Measurements from ENCODE around the gene MYH11. TPM values are rescaled to one million over a fixed set of nuclear protein-coding genes. Genes with fewer than 3 reads are reported as not detected.

MYH11 gene
- total and polyA plus RNA-seq, 4 experiments from 2014 or later, result 0.26 to 1.9 TPM; not detected in 2

GRCh38 chr16:15765116-15765515 is 91.7 kb downstream of the MYH11 start:
- CTCF ChIA-PET (ENCODE audit: partially characterized antibody), result interaction anchor here (0.6 to 1.5 kb wide), 4 partner anchors 9 to 362 kb away, joined by 3 to 8 read pairs (median 4); no protein-coding TSS in a partner anchor
- H3K27ac Mint-ChIP-seq, result no peak overlapping the region
- no peaks in the 10 kb centered on the region for H3K36me3 ChIP-seq (ENCODE audit: insufficient read depth, low read length)

GRCh38 chr16:15764112-15764511 is 92.7 kb downstream of the MYH11 start:
- H3K4me1 ChIP-seq (ENCODE audit: insufficient read depth, low read length), result no peaks in the 10 kb centered on the region
- H3K27ac ChIP-seq (ENCODE audit: low read depth, low read length), result no peak overlapping the region
- POLR2A ChIA-PET (ENCODE audit: partially characterized antibody), result no interaction called here
- intact Hi-C loops (cut with micrococcal nuclease), result loop anchor here (10.0 kb wide), 1 partner anchor 431 kb away; no protein-coding TSS in a partner anchor
- no peaks in the 10 kb centered on the region for H3K9me3 ChIP-seq (ENCODE audit: control insufficient read depth in 1 of 2, low read length in 2 of 2)
- no peak for DNase-seq
- CTCF ChIA-PET (ENCODE audit: partially characterized antibody), result interaction anchor here (1.0 to 1.1 kb wide), 3 partner anchors 9 to 430 kb away, joined by 3 to 5 read pairs (median 3); no protein-coding TSS in a partner anchor
- no peaks in the 10 kb centered on the region for H3K36me3 Mint-ChIP-seq
- H3K4me3 Mint-ChIP-seq, result no peak overlapping the region
- H3K27me3 Mint-ChIP-seq, result peaks cover 10 to 21% of the 10 kb centered on the region in 2 donors
- peaks cover 3% of the 10 kb centered on the region for H3K27me3 ChIP-seq (ENCODE audit: insufficient read depth, low read length)
- peaks cover 0 to 2% (median 0%) of the 10 kb centered on the region in 8 donors for H3K9me3 Mint-ChIP-seq
- no peaks in the 10 kb centered on the region for H3K36me3 ChIP-seq (ENCODE audit: insufficient read depth, low read length)
- no peak overlapping the region for H3K4me3 ChIP-seq (ENCODE audit: low read length in 2 of 2)
- H3K4me1 Mint-ChIP-seq, result no peaks in the 10 kb centered on the region
- no peak overlapping the region for H3K27ac Mint-ChIP-seq

More at GRCh38 chr16:15765116-15765515, 91.7 kb downstream of the MYH11 start:
- peaks cover 9 to 15% of the 10 kb centered on the region in 2 donors for H3K27me3 Mint-ChIP-seq
- intact Hi-C loops (cut with micrococcal nuclease), result loop anchor here (10.0 kb wide), 1 partner anchor 430 kb away; no protein-coding TSS in a partner anchor
- Histone ChIP-seq H3K9me3 (ENCODE audit: control insufficient read depth in 1 of 2, low read length in 2 of 2) (no peaks in the 10 kb centered on the region), H3K4me3 (ENCODE audit: low read length in 2 of 2) (no peak overlapping the region), H3K27me3 (ENCODE audit: insufficient read depth, low read length) (peaks cover 3% of the 10 kb centered on the region), H3K4me1 (ENCODE audit: insufficient read depth, low read length) (no peaks in the 10 kb centered on the region), H3K27ac (ENCODE audit: low read depth, low read length) (no peak overlapping the region)
- POLR2A ChIA-PET (ENCODE audit: partially characterized antibody), result interaction anchor here (0.5 kb wide), 1 partner anchor 448 kb away, joined by 3 read pairs; no protein-coding TSS in a partner anchor
- no peaks in the 10 kb centered on the region for H3K4me1 Mint-ChIP-seq
- H3K9me3 Mint-ChIP-seq, result peaks cover 0 to 2% (median 0%) of the 10 kb centered on the region in 8 donors
- DNase-seq, result no peak
- peak overlapping the region in 1 of 8 donors; percentile 13 for H3K4me3 Mint-ChIP-seq
- no peaks in the 10 kb centered on the region for H3K36me3 Mint-ChIP-seq

- H3K27ac ChIP-seq (ENCODE audit: low read depth, low read length), result no peak overlapping the region
- no peak for DNase-seq
- peaks cover 3% of the 10 kb centered on the region for H3K27me3 ChIP-seq (ENCODE audit: insufficient read depth, low read length)
- peaks cover 0 to 5% (median 2%) of the 10 kb centered on the region in 4 donors for H3K4me1 Mint-ChIP-seq
- CTCF ChIA-PET (ENCODE audit: partially characterized antibody), result interaction anchor here (0.6 to 1.9 kb wide), 2 partner anchors 11 to 62 kb away, joined by 3 to 6 read pairs; no protein-coding TSS in a partner anchor
- no peaks in the 10 kb centered on the region for H3K9me3 ChIP-seq (ENCODE audit: control insufficient read depth in 1 of 2, low read length in 2 of 2)
- POLR2A ChIA-PET (ENCODE audit: partially characterized antibody), result no interaction called here
- no peaks in the 10 kb centered on the region for H3K4me1 ChIP-seq (ENCODE audit: insufficient read depth, low read length)
- no peak overlapping the region for H3K4me3 ChIP-seq (ENCODE audit: low read length in 2 of 2)
- H3K9me3 Mint-ChIP-seq, result no peaks in the 10 kb centered on the region
- H3K27me3 Mint-ChIP-seq, result peaks cover 19 to 21% of the 10 kb centered on the region in 2 donors
- no peaks in the 10 kb centered on the region for H3K36me3 Mint-ChIP-seq
- H3K4me3 Mint-ChIP-seq, result no peak overlapping the region
- H3K27ac Mint-ChIP-seq, result peak overlapping the region in 1 of 7 donors; percentile 43
- H3K36me3 ChIP-seq (ENCODE audit: insufficient read depth, low read length), result no peaks in the 10 kb centered on the region
- intact Hi-C loops (cut with micrococcal nuclease), result loop anchor here (10.0 kb wide), 1 partner anchor 435 kb away; no protein-coding TSS in a partner anchor
Observed at GRCh38 chr16:15760129-15760528, 96.7 kb downstream of the MYH11 start.

GRCh38 chr16:15759070-15759469 is 97.8 kb downstream of the MYH11 start:
- ChIA-PET CTCF (ENCODE audit: partially characterized antibody) (interaction anchor here (1.1 kb wide), 1 partner anchor 48 kb away, joined by 7 read pairs; no protein-coding TSS in a partner anchor), POLR2A (ENCODE audit: partially characterized antibody) (no interaction called here)
- DNase-seq, result no peak
- H3K27ac Mint-ChIP-seq, result peak overlapping the region in 1 of 7 donors; percentile 68
- intact Hi-C loops (cut with micrococcal nuclease), result no loop called here
- no peaks in the 10 kb centered on the region for H3K9me3 ChIP-seq (ENCODE audit: control insufficient read depth in 1 of 2, low read length in 2 of 2)
- H3K9me3 Mint-ChIP-seq, result no peaks in the 10 kb centered on the region
- no peaks in the 10 kb centered on the region for H3K36me3 Mint-ChIP-seq
- H3K4me1 Mint-ChIP-seq, result peaks cover 0 to 5% (median 2%) of the 10 kb centered on the region in 4 donors
- no peaks in the 10 kb centered on the region for H3K4me1 ChIP-seq (ENCODE audit: insufficient read depth, low read length)
- H3K4me3 ChIP-seq (ENCODE audit: low read length in 2 of 2), result no peak overlapping the region
- H3K4me3 Mint-ChIP-seq, result no peak overlapping the region
- no peaks in the 10 kb centered on the region for H3K36me3 ChIP-seq (ENCODE audit: insufficient read depth, low read length)
- H3K27me3 Mint-ChIP-seq, result peaks cover 19 to 21% of the 10 kb centered on the region in 2 donors
- H3K27me3 ChIP-seq (ENCODE audit: insufficient read depth, low read length), result no peaks in the 10 kb centered on the region
- no peak overlapping the region for H3K27ac ChIP-seq (ENCODE audit: low read depth, low read length)

- H3K9me3 Mint-ChIP-seq, result no peaks in the 10 kb centered on the region
- POLR2A ChIA-PET (ENCODE audit: partially characterized antibody), result no interaction called here
- peaks cover 0 to 5% (median 2%) of the 10 kb centered on the region in 4 donors for H3K4me1 Mint-ChIP-seq
- H3K4me3 Mint-ChIP-seq, result no peak overlapping the region
- H3K27ac Mint-ChIP-seq, result no peak overlapping the region
- CTCF ChIA-PET (ENCODE audit: partially characterized antibody), result interaction anchor here (0.7 to 1.7 kb wide), 5 partner anchors 8 to 379 kb away, joined by 3 to 4 read pairs (median 3); no protein-coding TSS in a partner anchor
- H3K27me3 Mint-ChIP-seq, result peaks cover 19 to 20% of the 10 kb centered on the region in 2 donors
- H3K36me3 Mint-ChIP-seq, result no peaks in the 10 kb centered on the region
- Histone ChIP-seq H3K27ac (ENCODE audit: low read depth, low read length) (no peak overlapping the region), H3K36me3 (ENCODE audit: insufficient read depth, low read length) (no peaks in the 10 kb centered on the region), H3K4me3 (ENCODE audit: low read length in 2 of 2) (no peak overlapping the region), H3K27me3 (ENCODE audit: insufficient read depth, low read length) (no peaks in the 10 kb centered on the region), H3K9me3 (ENCODE audit: control insufficient read depth in 1 of 2, low read length in 2 of 2) (no peaks in the 10 kb centered on the region), H3K4me1 (ENCODE audit: insufficient read depth, low read length) (no peaks in the 10 kb centered on the region)
- intact Hi-C loops (cut with micrococcal nuclease), result no loop called here
- no peak for DNase-seq
Observed at GRCh38 chr16:15757630-15758251, 99.1 kb downstream of the MYH11 start.

- H3K36me3 Mint-ChIP-seq, result no peaks in the 10 kb centered on the region
- H3K9me3 Mint-ChIP-seq, result no peaks in the 10 kb centered on the region
- intact Hi-C loops (cut with micrococcal nuclease), result no loop called here
- POLR2A ChIA-PET (ENCODE audit: partially characterized antibody), result no interaction called here
- CTCF ChIA-PET (ENCODE audit: partially characterized antibody), result interaction anchor here (0.7 to 1.7 kb wide), 6 partner anchors 9 to 379 kb away, joined by 3 to 6 read pairs (median 4); no protein-coding TSS in a partner anchor
- DNase-seq, result no peak
- H3K4me1 ChIP-seq (ENCODE audit: insufficient read depth, low read length), result no peaks in the 10 kb centered on the region
- peaks cover 14 to 15% of the 10 kb centered on the region in 2 donors for H3K27me3 Mint-ChIP-seq
- no peak overlapping the region for H3K27ac Mint-ChIP-seq
- H3K27me3 ChIP-seq (ENCODE audit: insufficient read depth, low read length), result no peaks in the 10 kb centered on the region
- H3K4me3 ChIP-seq (ENCODE audit: low read length in 2 of 2), result no peak overlapping the region
- peaks cover 0 to 5% (median 2%) of the 10 kb centered on the region in 4 donors for H3K4me1 Mint-ChIP-seq
- no peak overlapping the region for H3K27ac ChIP-seq (ENCODE audit: low read depth, low read length)
- no peaks in the 10 kb centered on the region for H3K36me3 ChIP-seq (ENCODE audit: insufficient read depth, low read length)
- H3K9me3 ChIP-seq (ENCODE audit: control insufficient read depth in 1 of 2, low read length in 2 of 2), result no peaks in the 10 kb centered on the region
- H3K4me3 Mint-ChIP-seq, result no peak overlapping the region
Observed at GRCh38 chr16:15757077-15757386, 99.8 kb downstream of the MYH11 start.

- Histone ChIP-seq H3K4me1 (ENCODE audit: insufficient read depth, low read length) (no peaks in the 10 kb centered on the region), H3K27ac (ENCODE audit: low read depth, low read length) (no peak overlapping the region), H3K4me3 (ENCODE audit: low read length in 2 of 2) (no peak overlapping the region), H3K36me3 (ENCODE audit: insufficient read depth, low read length) (no peaks in the 10 kb centered on the region), H3K27me3 (ENCODE audit: insufficient read depth, low read length) (no peaks in the 10 kb centered on the region), H3K9me3 (ENCODE audit: control insufficient read depth in 1 of 2, low read length in 2 of 2) (no peaks in the 10 kb centered on the region)
- H3K9me3 Mint-ChIP-seq, result no peaks in the 10 kb centered on the region
- POLR2A ChIA-PET (ENCODE audit: partially characterized antibody), result no interaction called here
- H3K4me3 Mint-ChIP-seq, result no peak overlapping the region
- peaks cover 0 to 5% (median 2%) of the 10 kb centered on the region in 4 donors for H3K4me1 Mint-ChIP-seq
- no peak overlapping the region for H3K27ac Mint-ChIP-seq
- intact Hi-C loops (cut with micrococcal nuclease), result no loop called here
- H3K36me3 Mint-ChIP-seq, result no peaks in the 10 kb centered on the region
- CTCF ChIA-PET (ENCODE audit: partially characterized antibody), result interaction anchor here (1.4 to 1.5 kb wide), 2 partner anchors 10 to 23 kb away, joined by 4 to 5 read pairs; no protein-coding TSS in a partner anchor
- H3K27me3 Mint-ChIP-seq, result peaks cover 4 to 9% of the 10 kb centered on the region in 2 donors
- DNase-seq, result no peak
Observed at GRCh38 chr16:15754821-15755534, 101.8 kb downstream of the MYH11 start.

Measured in CD4-positive, alpha-beta memory T cell (primary cell).